ENCODE results near the gene B4GALNT3.

B4GALNT3 gene

GRCh38 chr12:592024-592505 is 132.3 kb downstream of the B4GALNT3 start:
- DNase-seq (ENCODE audit: low read depth in 2 of 2) = no peak

GRCh38 chr12:593396-594270 is 133.9 kb downstream of the B4GALNT3 start:
- DNase-seq (ENCODE audit: low read depth in 2 of 2) = no peak

GRCh38 chr12:597926-598568 is 138.3 kb downstream of the B4GALNT3 start:
- DNase-seq (ENCODE audit: low read depth in 2 of 2) = no peak

GRCh38 chr12:599756-600155 is 140.0 kb downstream of the B4GALNT3 start:
- no peak for DNase-seq (ENCODE audit: low read depth in 2 of 2)

GRCh38 chr12:601976-602699 is 142.4 kb downstream of the B4GALNT3 start:
- DNase-seq (ENCODE audit: low read depth in 2 of 2) = no peak

GRCh38 chr12:602700-603068 is 142.9 kb downstream of the B4GALNT3 start:
- DNase-seq (ENCODE audit: low read depth in 2 of 2) = no peak

- no peak for DNase-seq (ENCODE audit: low read depth in 2 of 2)
Observed at GRCh38 chr12:604956-605355, 145.2 kb downstream of the B4GALNT3 start.

- DNase-seq (ENCODE audit: low read depth in 2 of 2) = no peak
Observed at GRCh38 chr12:607541-608001, 147.8 kb downstream of the B4GALNT3 start.

GRCh38 chr12:608413-608812 is 148.7 kb downstream of the B4GALNT3 start:
- DNase-seq (ENCODE audit: low read depth in 2 of 2) = no peak

GRCh38 chr12:608921-609320 is 149.2 kb downstream of the B4GALNT3 start:
- no peak for DNase-seq (ENCODE audit: low read depth in 2 of 2)

- no peak for DNase-seq (ENCODE audit: low read depth in 2 of 2)
Observed at GRCh38 chr12:611721-612120, 152.0 kb downstream of the B4GALNT3 start.

- no peak for DNase-seq (ENCODE audit: low read depth in 2 of 2)
Observed at GRCh38 chr12:612293-612692, 152.6 kb downstream of the B4GALNT3 start.

- DNase-seq (ENCODE audit: low read depth in 2 of 2) = no peak
Observed at GRCh38 chr12:612886-613285, 153.1 kb downstream of the B4GALNT3 start.

Data from stimulated activated CD8-positive, alpha-beta memory T cell treated with anti-CD3 and anti-CD28 coated beads, Interleukin-2, amount 100 ng/mL, for 48 hours (primary cell).